ENCODE results near the gene L3MBTL2. TPM values are rescaled to one million over a fixed set of nuclear protein-coding genes. Genes with fewer than 3 reads are reported as not detected.

The L3MBTL2 gene
- 18.8 and 20.4 TPM in 2 replicates for total RNA-seq

GRCh38 chr22:41204992-41205900 is at the start of gene L3MBTL2:
TSS of gene L3MBTL2 (plus strand) at chr22:41205312. CDS start at chr22:41205363, 51 bp downstream.

GRCh38 chr22:41240377-41241132 is 35.4 kb downstream of the L3MBTL2 start, which contains the start of gene CHADL:
TSS of gene CHADL (minus strand) at chr22:41240931. CDS start at chr22:41240881, 50 bp downstream.

Small RNA genes within 50 kb of the gene (small RNA-seq; reads per million reads assigned to genes)
- gene MIR6889 (not detected), gene RNU6-375P (not detected)

Other genes starting within 250 kb of the L3MBTL2 start
- 56.4 and 74.4 TPM in 2 replicates for gene EP300, start 112.7 kb upstream of the L3MBTL2 start, total RNA-seq
- 0.78 and 1.5 TPM in 2 replicates for gene CHADL, start 35.6 kb downstream of the L3MBTL2 start, total RNA-seq
- 41.6 and 57.7 TPM in 2 replicates for gene RANGAP1, start 80.9 kb downstream of the L3MBTL2 start, total RNA-seq
- 48.1 and 52.4 TPM in 2 replicates for gene ZC3H7B, start 96.2 kb downstream of the L3MBTL2 start, total RNA-seq
- gene TEF, start 176.6 kb downstream of the L3MBTL2 start, total RNA-seq, result 9.5 and 10.6 TPM in 2 replicates
- gene TOB2, start 241.5 kb downstream of the L3MBTL2 start, total RNA-seq, result 31.6 and 35.6 TPM in 2 replicates